IPS-NIHi7 (cell line): ENCODE results near the gene TXNDC16.

Experiments used
- DNase-seq: peaks from one replicate; pipeline ENCODE4 v3.0.0; 2012; ENCODE audit warnings: mixed read lengths; ENCODE audit errors: extremely low spot score

TXNDC16 gene

DNA sequence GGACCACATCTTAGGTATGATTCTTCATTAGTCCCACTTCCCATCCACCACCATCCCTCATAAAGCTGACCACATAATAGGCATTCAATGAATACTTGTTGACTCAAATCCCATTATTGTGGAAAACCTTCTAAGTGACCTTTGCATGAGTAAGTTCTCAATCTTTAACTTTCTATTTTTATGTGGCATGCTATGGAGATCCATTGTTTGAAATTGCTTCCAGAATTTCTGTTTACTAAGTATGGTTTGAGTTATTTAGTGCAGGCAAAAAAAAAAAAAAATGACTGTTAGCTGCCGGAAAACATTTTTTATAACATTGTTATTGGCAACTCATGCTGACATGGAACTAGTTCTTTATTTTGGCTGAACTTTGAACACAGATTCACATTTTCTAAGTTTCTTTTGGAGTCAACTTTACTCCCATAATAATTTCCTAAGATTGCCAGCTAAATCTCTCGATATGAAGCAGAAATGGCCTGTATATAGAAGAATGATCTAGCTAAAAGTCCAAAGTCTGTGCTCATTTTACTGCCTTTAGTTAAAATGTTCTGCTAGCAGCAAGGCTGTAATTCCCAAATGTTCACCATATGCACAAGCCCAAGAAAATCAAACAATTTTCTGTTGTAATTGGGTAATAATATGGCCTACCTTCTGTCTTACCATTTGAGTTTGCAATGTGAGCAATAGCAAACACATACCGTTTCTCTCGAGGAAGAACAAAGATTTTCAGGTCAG, 160.3 kb downstream of the TXNDC16 start:
- DNase-seq: no peak
